Brain microvascular endothelial cell (primary cell): ENCODE measurements around the gene TTC1.

Experiments
- DNase-seq: peaks from one replicate; pipeline ENCODE4 v3.0.0-alpha.2; 2020
- H3K27ac ChIP-seq: fragments of 250-450 bp; sonication (Bioruptor Pico); 2 replicates; pipeline ENCODE4 v1.5.1; 2020; ENCODE audit warnings: mild to moderate bottlenecking, moderate library complexity
- H3K27me3 ChIP-seq: fragments of 250-450 bp; sonication (Bioruptor Pico); replicated peaks from 2 replicates; pipeline ENCODE4 v1.5.1; 2020; ENCODE audit warnings: mild to moderate bottlenecking
- H3K36me3 ChIP-seq: fragments of 250-450 bp; sonication (Bioruptor Pico); replicated peaks from 2 replicates; pipeline ENCODE4 v1.5.1; 2020; ENCODE audit warnings: mild to moderate bottlenecking
- H3K4me3 ChIP-seq: 2 replicates; pipeline ENCODE4 v1.5.1; 2011; ENCODE audit warnings: low read depth, mild to moderate bottlenecking, control low read depth, low read length, moderate library complexity
- in situ Hi-C: cut with HindIII; loops from 2 replicates; pipeline ENCODE4 v1.10.0; 2017; ENCODE audit warnings: low sequenced_read_pairs, low pct_ligation_motif_present
- TF ChIP-seq, protein P1 (sequence below): IDR thresholded peaks from 2 replicates; pipeline ENCODE4 v1.5.1; 2011; ENCODE audit warnings: low read depth, mild to moderate bottlenecking, moderate library complexity, low read length, control low read depth, inconsistent platforms; ENCODE audit errors: missing control alignments

Gene TTC1

DNA sequence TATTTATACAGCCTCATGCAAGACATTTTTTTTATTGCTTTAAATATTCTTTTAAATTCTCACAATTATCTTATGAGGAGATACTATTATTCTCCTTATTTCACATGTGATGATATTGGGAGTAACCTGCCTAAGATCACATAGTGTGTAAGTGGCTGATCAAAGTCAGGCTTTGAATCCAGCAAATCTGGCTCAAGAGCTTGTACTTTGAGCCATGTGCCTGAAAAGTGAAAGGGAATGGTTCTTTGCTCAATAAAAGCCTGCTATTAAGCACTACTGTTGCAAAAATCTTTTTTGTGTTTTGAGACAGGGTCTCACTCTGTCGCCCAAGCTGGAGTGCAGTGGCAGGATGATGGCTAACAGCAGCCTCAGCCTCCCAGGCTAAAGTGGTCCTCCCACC, 75.2 kb downstream of the TTC1 start:
- H3K4me3 ChIP-seq = no peak overlapping the region
- in situ Hi-C loops = no loop called here
- H3K27me3 ChIP-seq = no peaks in the 10 kb centered on the region
- H3K36me3 ChIP-seq = no peaks in the 10 kb centered on the region
- TF ChIP-seq, protein P1, sequence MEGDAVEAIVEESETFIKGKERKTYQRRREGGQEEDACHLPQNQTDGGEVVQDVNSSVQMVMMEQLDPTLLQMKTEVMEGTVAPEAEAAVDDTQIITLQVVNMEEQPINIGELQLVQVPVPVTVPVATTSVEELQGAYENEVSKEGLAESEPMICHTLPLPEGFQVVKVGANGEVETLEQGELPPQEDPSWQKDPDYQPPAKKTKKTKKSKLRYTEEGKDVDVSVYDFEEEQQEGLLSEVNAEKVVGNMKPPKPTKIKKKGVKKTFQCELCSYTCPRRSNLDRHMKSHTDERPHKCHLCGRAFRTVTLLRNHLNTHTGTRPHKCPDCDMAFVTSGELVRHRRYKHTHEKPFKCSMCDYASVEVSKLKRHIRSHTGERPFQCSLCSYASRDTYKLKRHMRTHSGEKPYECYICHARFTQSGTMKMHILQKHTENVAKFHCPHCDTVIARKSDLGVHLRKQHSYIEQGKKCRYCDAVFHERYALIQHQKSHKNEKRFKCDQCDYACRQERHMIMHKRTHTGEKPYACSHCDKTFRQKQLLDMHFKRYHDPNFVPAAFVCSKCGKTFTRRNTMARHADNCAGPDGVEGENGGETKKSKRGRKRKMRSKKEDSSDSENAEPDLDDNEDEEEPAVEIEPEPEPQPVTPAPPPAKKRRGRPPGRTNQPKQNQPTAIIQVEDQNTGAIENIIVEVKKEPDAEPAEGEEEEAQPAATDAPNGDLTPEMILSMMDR = no peak
- no peak for DNase-seq
- H3K27ac ChIP-seq = no peak overlapping the region

DNA sequence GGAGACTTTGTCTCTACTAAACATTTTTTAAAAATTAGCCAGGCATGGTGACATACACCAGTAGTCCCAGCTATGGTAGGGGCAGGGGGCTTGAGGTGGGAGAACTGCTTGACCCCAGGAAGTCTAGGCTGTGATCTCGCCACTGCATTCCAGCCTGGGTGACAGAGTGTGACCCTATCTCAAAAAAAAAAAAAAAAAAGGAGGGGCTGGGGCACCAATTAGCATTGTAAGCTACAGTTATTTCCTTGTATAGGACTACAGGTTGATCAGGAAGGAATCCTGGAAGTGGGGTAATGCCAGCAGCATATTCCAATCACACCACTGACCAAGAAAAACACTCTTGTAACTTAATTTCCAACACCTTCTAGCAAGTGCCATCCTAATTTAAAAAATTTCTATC, 78.3 kb downstream of the TTC1 start:
- H3K36me3 ChIP-seq = peaks cover 2% of the 10 kb centered on the region
- in situ Hi-C loops = no loop called here
- TF ChIP-seq, protein P1 = no peak
- no peaks in the 10 kb centered on the region for H3K27me3 ChIP-seq
- no peak overlapping the region for H3K4me3 ChIP-seq
- no peak overlapping the region for H3K27ac ChIP-seq
- no peak for DNase-seq

DNA sequence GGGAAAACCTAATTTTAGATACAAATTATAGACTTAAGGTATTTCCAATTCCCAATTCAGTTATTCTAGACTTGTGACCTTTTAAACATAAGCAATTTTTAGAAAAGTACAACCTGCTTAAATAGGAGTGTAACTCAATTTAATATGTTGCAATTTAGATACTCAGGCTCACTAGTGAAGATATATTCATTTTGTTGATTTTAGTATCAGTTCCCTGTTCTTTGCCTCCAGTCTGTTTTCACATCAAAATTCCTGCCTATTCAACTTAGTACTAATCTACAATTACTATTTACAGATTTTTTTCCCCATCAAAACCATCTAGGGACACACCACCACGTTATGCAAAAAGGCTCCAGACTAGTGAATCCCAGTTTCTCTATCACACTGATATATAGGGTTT, 79.9 kb downstream of the TTC1 start:
- in situ Hi-C loops = no loop called here
- Histone ChIP-seq H3K36me3 (peaks cover 17% of the 10 kb centered on the region), H3K4me3 (no peak overlapping the region), H3K27me3 (no peaks in the 10 kb centered on the region), H3K27ac (no peak overlapping the region)
- TF ChIP-seq, protein P1 = no peak
- DNase-seq = no peak

GRCh38 chr5:160089531-160089930, 80.6 kb downstream of the TTC1 start:
- in situ Hi-C loops = no loop called here
- no peak for DNase-seq
- TF ChIP-seq, protein P1 = no peak

DNA sequence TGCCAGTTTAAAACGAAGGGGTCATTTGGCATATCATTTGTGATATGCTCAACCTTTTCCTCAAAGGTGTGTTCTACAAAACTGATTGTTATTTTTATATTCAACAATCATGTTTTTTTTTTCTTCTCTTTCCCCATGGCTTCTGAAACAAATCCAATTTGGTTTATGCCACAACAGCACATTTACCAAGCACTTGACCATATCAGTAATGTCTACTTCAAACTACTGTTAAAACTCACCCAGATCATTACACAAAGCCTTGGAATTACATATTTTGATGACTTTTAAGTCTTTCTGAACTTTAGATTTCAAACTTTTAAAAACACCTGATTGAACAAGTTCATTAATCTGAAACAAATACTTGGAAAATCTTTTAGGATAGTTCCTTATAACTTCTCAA, 81.1 kb downstream of the TTC1 start:
- H3K27me3 ChIP-seq = no peaks in the 10 kb centered on the region
- no peak overlapping the region for H3K4me3 ChIP-seq
- no peak for DNase-seq
- no peak overlapping the region for H3K27ac ChIP-seq
- H3K36me3 ChIP-seq = peaks cover 17% of the 10 kb centered on the region
- in situ Hi-C loops = no loop called here
- TF ChIP-seq, protein P1 = no peak

More at GRCh38 chr5:160089531-160089930, 80.6 kb downstream of the TTC1 start:
- Histone ChIP-seq H3K27me3 (no peaks in the 10 kb centered on the region), H3K27ac (no peak overlapping the region), H3K36me3 (peaks cover 17% of the 10 kb centered on the region), H3K4me3 (no peak overlapping the region)

DNA sequence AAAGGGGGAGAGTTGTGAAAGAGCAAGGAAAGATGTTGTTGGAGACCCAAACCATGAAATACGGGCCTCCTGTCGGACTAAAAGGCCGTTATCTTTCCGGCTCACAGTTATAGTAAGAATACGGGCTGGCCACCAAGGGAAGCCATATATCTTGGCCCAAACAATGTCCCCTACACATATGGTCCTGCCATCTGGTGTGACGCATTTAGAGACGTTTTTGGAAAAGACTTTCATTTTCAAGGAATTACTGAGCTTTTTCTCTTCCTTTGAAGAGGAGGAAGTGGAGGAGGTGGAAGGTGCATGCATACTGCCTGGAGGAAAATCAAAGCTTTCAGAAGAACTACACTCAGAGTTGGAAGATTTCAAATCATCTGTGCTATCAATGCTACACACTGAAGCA, 83.6 kb downstream of the TTC1 start:
- no peak overlapping the region for H3K4me3 ChIP-seq
- in situ Hi-C loops = no loop called here

More for the DNA sequence above, 83.6 kb downstream of the TTC1 start:
- Histone ChIP-seq H3K27ac (no peak overlapping the region), H3K36me3 (peaks cover 17% of the 10 kb centered on the region), H3K27me3 (no peaks in the 10 kb centered on the region)
- no peak for DNase-seq
- TF ChIP-seq, protein P1 = no peak
